Upper lobe of left lung (tissue), 4 donors: Measurements from ENCODE around the gene MTSS2.

ENCODE experiments used
- POLR2A ChIP-seq, 4 donors: fragments of 450-650 bp; IDR thresholded peaks; one replicate each; pipeline ENCODE4 v1.5.1; 2016 to 2017; ENCODE audit warnings: antibody characterized with exemption in 4 of 4, mild to moderate bottlenecking in 2 of 4
- POLR2AphosphoS5 ChIP-seq, 2 donors: sonication (generic); formaldehyde crosslinking; IDR thresholded peaks; one replicate each; pipeline ENCODE4 v1.5.1; 2017; ENCODE audit warnings: antibody characterized with exemption in 2 of 2

- TF ChIP-seq POLR2AphosphoS5 (IDR thresholded peaks at IDR 0.05) (no peak), POLR2A (IDR thresholded peaks at IDR 0.05) (no peak)
These were observed 4.4 kb upstream of the MTSS2 start for GRCh38 chr16:70689970-70690891.
